Measurements from ENCODE around the gene ISYNA1.

Gene ISYNA1

DNA sequence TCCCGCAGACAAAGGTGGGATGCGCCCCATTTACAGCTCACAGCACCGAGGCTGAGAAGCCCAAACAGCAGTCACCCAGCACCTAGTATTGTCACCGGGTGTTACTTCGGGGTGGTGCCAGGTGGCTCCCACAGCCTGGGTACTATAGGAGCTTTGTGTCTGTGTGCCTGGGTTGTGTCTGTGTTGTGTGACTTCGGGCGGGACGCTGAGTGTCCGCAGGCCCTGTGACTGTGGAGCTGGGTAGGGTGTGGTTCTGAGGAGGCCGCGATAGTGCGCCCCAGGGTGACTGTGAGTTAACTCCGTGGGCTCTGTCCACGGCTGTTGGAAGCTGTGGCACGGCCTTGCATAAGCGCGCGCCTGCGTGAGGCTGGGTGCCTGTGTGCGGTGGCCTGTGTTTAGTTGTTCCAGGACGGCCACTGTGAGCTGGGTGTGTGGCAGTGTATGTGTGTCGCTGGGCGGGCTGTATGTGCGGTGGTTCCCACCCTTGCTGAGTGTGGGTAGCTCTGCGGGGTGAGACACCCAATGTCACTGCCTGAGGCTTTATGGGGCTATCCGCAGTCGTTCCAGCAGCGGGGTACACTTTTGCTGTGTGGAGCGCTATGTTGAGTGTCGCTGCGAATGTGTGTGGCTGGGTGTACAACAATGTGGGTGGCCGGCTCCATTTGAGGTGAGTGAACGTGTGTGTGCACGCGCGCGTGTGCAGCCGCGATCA is 19.3 kb downstream of the ISYNA1 start:
- TF ChIP-seq NFIC (IDR thresholded peaks at IDR 0.05) = no peak
- peak; percentile 48; the same call in 1 of the 2 replicates for TF ChIP-seq TCF12 (IDR thresholded peaks at IDR 0.05; ENCODE audit: low read depth)
- no peak for TF ChIP-seq CREB1 (IDR thresholded peaks at IDR 0.05; ENCODE audit: low read depth)

DNA sequence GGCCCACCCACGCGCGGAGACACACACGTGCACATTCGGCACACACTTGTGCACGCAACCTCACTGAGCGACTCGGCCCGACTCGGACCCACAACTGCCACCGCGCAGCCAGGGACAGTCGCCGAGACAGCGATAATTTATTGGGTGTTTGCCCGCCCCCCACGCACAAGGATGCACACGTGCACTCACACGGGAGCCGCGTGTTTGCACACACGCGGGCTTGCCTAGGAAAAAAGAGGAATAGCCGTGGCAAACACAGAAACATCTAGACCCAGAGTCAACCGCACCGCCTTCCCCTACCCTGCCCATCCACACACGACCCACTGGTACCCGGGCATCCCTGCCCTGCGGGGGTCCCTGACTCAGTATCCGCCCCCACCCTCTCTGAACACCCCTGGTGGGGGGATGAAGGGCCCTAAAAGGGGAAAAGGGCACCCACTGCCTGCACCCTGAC is 19.9 kb downstream of the ISYNA1 start:
- TF ChIP-seq CREB1 (IDR thresholded peaks at IDR 0.05; ENCODE audit: low read depth) (no peak), EGR1 (IDR thresholded peaks at IDR 0.05) (no peak; the same call in 1 of the 2 replicates), YY1 (IDR thresholded peaks at IDR 0.05; ENCODE audit: low read depth) (no peak), ZBTB7A (IDR thresholded peaks at IDR 0.05; ENCODE audit: low read depth) (no peak; the same call in 1 of the 2 replicates), RAD21 (IDR thresholded peaks at IDR 0.05; ENCODE audit: low read depth) (no peak), TAF1 (IDR thresholded peaks at IDR 0.05; ENCODE audit: low read depth) (no peak), NFIC (IDR thresholded peaks at IDR 0.05) (no peak), FOXM1 (IDR thresholded peaks at IDR 0.05; ENCODE audit: borderline replicate concordance, low read depth) (no peak), TCF12 (IDR thresholded peaks at IDR 0.05; ENCODE audit: low read depth) (no peak), REST (IDR thresholded peaks at IDR 0.05; ENCODE audit: low read depth) (no peak), TEAD4 (IDR thresholded peaks at IDR 0.05) (no peak), MAX (IDR thresholded peaks at IDR 0.05) (no peak), USF1 (IDR thresholded peaks at IDR 0.05) (no peak), CEBPB (IDR thresholded peaks at IDR 0.05) (no peak), EP300 (IDR thresholded peaks at IDR 0.05; ENCODE audit: borderline replicate concordance) (no peak)

- TF ChIP-seq ZBTB7A (IDR thresholded peaks at IDR 0.05; ENCODE audit: low read depth) = peak; percentile 72
- no peak; the same call in 1 of the 2 replicates for TF ChIP-seq TAF1 (IDR thresholded peaks at IDR 0.05; ENCODE audit: low read depth)
- TF ChIP-seq USF1 (IDR thresholded peaks at IDR 0.05) = no peak
- no peak; the same call in 1 of the 2 replicates for TF ChIP-seq EGR1 (IDR thresholded peaks at IDR 0.05)
- no peak for TF ChIP-seq CREB1 (IDR thresholded peaks at IDR 0.05; ENCODE audit: low read depth)
- TF ChIP-seq MAX (IDR thresholded peaks at IDR 0.05) = no peak
- no peak for TF ChIP-seq CEBPB (IDR thresholded peaks at IDR 0.05)
- no peak for TF ChIP-seq REST (IDR thresholded peaks at IDR 0.05; ENCODE audit: low read depth)
- TF ChIP-seq NFIC (IDR thresholded peaks at IDR 0.05) = no peak
Observed at GRCh38 chr19:18417250-18418028, 20.5 kb downstream of the ISYNA1 start.

DNA sequence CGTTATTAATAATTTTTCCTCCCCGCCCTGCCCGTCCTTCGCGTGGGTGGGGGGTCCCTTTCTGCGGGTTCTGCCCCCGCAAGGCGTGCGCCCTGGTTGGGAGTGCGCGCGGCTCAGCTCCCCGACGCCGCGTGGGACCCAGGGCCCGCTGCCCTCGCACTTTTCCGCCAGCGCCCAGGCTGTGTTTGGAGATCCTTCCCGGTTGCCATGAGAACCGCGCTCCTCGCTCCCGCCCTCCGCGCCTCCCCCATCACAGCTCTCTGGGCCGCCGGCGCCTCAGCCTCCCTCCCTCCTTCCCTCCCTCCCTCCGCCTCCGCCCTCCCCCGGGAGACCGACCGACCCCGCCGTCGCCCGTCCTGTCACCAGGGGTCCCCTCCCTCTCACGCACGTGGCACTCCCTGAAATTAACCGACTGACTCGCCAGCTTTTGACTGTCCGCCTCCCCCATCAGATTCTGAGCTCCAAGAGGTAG is 21.1 kb downstream of the ISYNA1 start:
- TF ChIP-seq MAX (IDR thresholded peaks at IDR 0.05) (peak; percentile 93), EGR1 (IDR thresholded peaks at IDR 0.05) (peak; percentile 51), TCF12 (IDR thresholded peaks at IDR 0.05; ENCODE audit: low read depth) (no peak), CEBPB (IDR thresholded peaks at IDR 0.05) (no peak)

- no peak for TF ChIP-seq FOXM1 (IDR thresholded peaks at IDR 0.05; ENCODE audit: borderline replicate concordance, low read depth)
- TF ChIP-seq REST (IDR thresholded peaks at IDR 0.05; ENCODE audit: low read depth) = no peak
- TF ChIP-seq NFIC (IDR thresholded peaks at IDR 0.05) = no peak
- TF ChIP-seq USF1 (IDR thresholded peaks at IDR 0.05) = no peak
- no peak for TF ChIP-seq TAF1 (IDR thresholded peaks at IDR 0.05; ENCODE audit: low read depth)
- TF ChIP-seq EGR1 (IDR thresholded peaks at IDR 0.05) = no peak
- no peak for TF ChIP-seq MAX (IDR thresholded peaks at IDR 0.05)
- no peak for TF ChIP-seq YY1 (IDR thresholded peaks at IDR 0.05; ENCODE audit: low read depth)
- no peak for TF ChIP-seq TCF12 (IDR thresholded peaks at IDR 0.05; ENCODE audit: low read depth)
- TF ChIP-seq CEBPB (IDR thresholded peaks at IDR 0.05) = no peak
- TF ChIP-seq EP300 (IDR thresholded peaks at IDR 0.05; ENCODE audit: borderline replicate concordance) = no peak
- no peak for TF ChIP-seq TEAD4 (IDR thresholded peaks at IDR 0.05)
- no peak for TF ChIP-seq ZBTB7A (IDR thresholded peaks at IDR 0.05; ENCODE audit: low read depth)
- TF ChIP-seq RAD21 (IDR thresholded peaks at IDR 0.05; ENCODE audit: low read depth) = no peak
- TF ChIP-seq CREB1 (IDR thresholded peaks at IDR 0.05; ENCODE audit: low read depth) = no peak
Observed at GRCh38 chr19:18415178-18415867, 22.6 kb downstream of the ISYNA1 start.
